A549 (cell line): ENCODE results near the gene INPP1.

Experiments used
- CTCF ChIP-seq: fragments of >200 bp; sonication (Bioruptor Twin); formaldehyde crosslinking; IDR thresholded peaks from 3 replicates; pipeline ENCODE4 v1.5.1; 2016
- JUN ChIP-seq, 2 experiments: fragments of >200 bp; sonication (Bioruptor Twin); formaldehyde crosslinking; IDR thresholded peaks; 2 replicates in 1 of 2; 3 replicates in 1 of 2; pipeline ENCODE4 v1.6.1; 2016 to 2017
- NR3C1 ChIP-seq: fragments of >200 bp; sonication (Bioruptor Twin); formaldehyde crosslinking; IDR thresholded peaks from 3 replicates; pipeline ENCODE4 v1.6.1; 2017
- RAD21 ChIP-seq, 2 experiments: fragments of >200 bp in 1 of 2; sonication (Bioruptor Twin) in 1 of 2; formaldehyde crosslinking in 1 of 2; IDR thresholded peaks in 1 of 2; conservative IDR thresholded peaks in 1 of 2; 2 replicates in 1 of 2; 3 replicates in 1 of 2; pipeline ENCODE4 v1.6.1; 2012 to 2018; ENCODE audit warnings: inconsistent platforms in 1 of 2
- RCOR1 ChIP-seq: fragments of 150-350 bp; IDR thresholded peaks from 2 replicates; pipeline ENCODE4 v1.6.1; 2014; ENCODE audit warnings: antibody characterized with exemption, low read length, low read depth
- REST ChIP-seq: fragments of 200-600 bp; sonication (generic); IDR thresholded peaks from 2 replicates; pipeline ENCODE4 v1.6.1; 2016; ENCODE audit warnings: antibody characterized with exemption, mild to moderate bottlenecking, moderate library complexity
- SMC3 ChIP-seq: fragments of >200 bp; sonication (Bioruptor Twin); formaldehyde crosslinking; IDR thresholded peaks from 3 replicates; pipeline ENCODE4 v1.6.1; 2018; ENCODE audit warnings: inconsistent platforms

- TF ChIP-seq REST, result no peak
- peak; percentile 64 for TF ChIP-seq CTCF
- TF ChIP-seq RAD21 (conservative IDR thresholded peaks at IDR 0.05 in 1 of 2, IDR thresholded peaks at IDR 0.05 in 1 of 2), result peak; percentile 28 to 52; a peak in 4 of 5 replicates
- no peak for TF ChIP-seq JUN (IDR thresholded peaks at IDR 0.05)
- no peak for TF ChIP-seq NR3C1
- TF ChIP-seq SMC3, result peak; percentile 58; the same call in 2 of the 3 replicates
- TF ChIP-seq RCOR1, result no peak
Observed at GRCh38 chr2:190344276-190344827, 963 bp downstream of the INPP1 start.
